Left lung (tissue), 10 donors: ENCODE results near the gene POU3F1. TPM values are rescaled to one million over a fixed set of nuclear protein-coding genes. Genes with fewer than 3 reads are reported as not detected.

Experiments used
- ATAC-seq: fragments of 200-7000 bp; cut with Tn5 transposase; one replicate; pipeline ENCODE4 v1.9.1; 2020; ENCODE audit warnings: moderate library complexity
- DNase-seq, 4 donors: peaks; one replicate each; pipeline ENCODE4 v3.0.0-alpha.2; 2013 to 2020
- H3K27ac ChIP-seq, 2 donors: fragments of 200-600 bp; sonication (generic) in 1 of 2; one replicate each; pipeline versions ENCODE4 v1.5.0 to v1.8.0; 2020 to 2021
- H3K27me3 ChIP-seq, 2 donors: fragments of 200-600 bp; sonication (generic) in 1 of 2; one replicate each; pipeline versions ENCODE4 v1.5.0 to v1.8.0; 2020 to 2021
- H3K36me3 ChIP-seq, 2 donors: fragments of 200-600 bp; sonication (generic) in 1 of 2; one replicate each; pipeline versions ENCODE4 v1.5.0 to v1.8.0; 2020 to 2021
- H3K4me1 ChIP-seq, 2 donors: fragments of 200-600 bp; one replicate each; pipeline ENCODE4 v1.8.0; 2021
- H3K4me3 ChIP-seq, 2 donors: fragments of 200-600 bp; sonication (generic) in 1 of 2; one replicate each; pipeline versions ENCODE4 v1.5.0 to v1.8.0; 2020 to 2021; ENCODE audit warnings: mild to moderate bottlenecking in 1 of 2
- H3K9me3 ChIP-seq, 2 donors: fragments of 200-600 bp; sonication (generic) in 1 of 2; one replicate each; pipeline versions ENCODE4 v1.5.0 to v1.8.0; 2020 to 2021
- intact Hi-C, 2 donors: fragments of 100-400 bp; cut with DNase I; formaldehyde crosslinking; loops; one replicate each; pipeline versions ENCODE4 v1.11.2 to v1.14.2; 2022
- polyA plus RNA-seq, 6 donors: library from polyadenylated mRNA; unstranded; fragments of 120-200 nt; gene quantifications; one replicate each; pipeline ENCODE4 v1.2.1, GENCODE V29; 2013; ENCODE audit not compliant: insufficient read length in 6 of 6
- total RNA-seq, 2 donors: library from RNA; stranded (reverse); fragmentation: NEBNext Ultra II Directional; extraction: Animal tissue kit (Norgen Biotek cat#: 25700); gene quantifications; one replicate each; pipeline ENCODE4 v1.2.1, GENCODE V29; 2021
- TF ChIP-seq, protein P1 (sequence below), 2 donors: fragments of 200-600 bp; sonication (generic) in 1 of 2; IDR thresholded peaks; one replicate each; pipeline versions ENCODE4 v1.5.0 to v1.8.0; 2021; ENCODE audit warnings: antibody characterized with exemption in 2 of 2
- donor health status: DM: no; HTN: yes; CAD: no.
- donor health status: DM: no; HTN: no; CAD: no.

Gene POU3F1
- total and polyA plus RNA-seq, 8 donors, result 0.08 to 0.28 (median 0.13) TPM; not detected in 4

DNA sequence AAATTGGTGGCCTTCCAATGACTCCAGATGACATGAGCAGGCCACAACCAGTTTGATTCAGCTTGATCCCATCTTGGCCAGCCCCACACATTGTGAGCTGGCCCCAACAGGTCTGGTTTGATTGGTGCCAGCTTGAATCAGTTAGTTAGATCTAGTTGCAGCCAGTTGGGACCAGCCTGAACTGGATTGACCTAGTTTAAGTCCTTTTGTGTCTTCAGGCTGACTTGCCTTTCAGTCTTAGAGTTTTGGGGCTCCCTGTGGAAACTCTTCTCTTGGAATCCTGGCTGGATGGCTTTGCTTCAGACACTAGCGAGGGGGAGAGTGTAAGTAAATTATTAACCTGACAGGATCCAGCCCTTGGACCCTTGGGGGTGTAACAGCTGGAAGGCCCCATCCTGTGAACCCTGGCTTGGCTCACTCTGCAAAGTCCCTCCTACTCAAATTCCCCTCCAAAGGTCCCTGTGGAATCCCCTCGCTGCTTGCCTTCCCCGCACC, 36.2 kb upstream of the POU3F1 start:
- H3K4me1 ChIP-seq, result no peaks in the 10 kb centered on the region
- H3K4me3 ChIP-seq, result no peak overlapping the region
- DNase-seq (no peak), ATAC-seq (no peak)
- H3K36me3 ChIP-seq, result no peaks in the 10 kb centered on the region
- H3K27me3 ChIP-seq, result peaks cover 0 to 5% of the 10 kb centered on the region in 2 donors
- TF ChIP-seq, protein P1, sequence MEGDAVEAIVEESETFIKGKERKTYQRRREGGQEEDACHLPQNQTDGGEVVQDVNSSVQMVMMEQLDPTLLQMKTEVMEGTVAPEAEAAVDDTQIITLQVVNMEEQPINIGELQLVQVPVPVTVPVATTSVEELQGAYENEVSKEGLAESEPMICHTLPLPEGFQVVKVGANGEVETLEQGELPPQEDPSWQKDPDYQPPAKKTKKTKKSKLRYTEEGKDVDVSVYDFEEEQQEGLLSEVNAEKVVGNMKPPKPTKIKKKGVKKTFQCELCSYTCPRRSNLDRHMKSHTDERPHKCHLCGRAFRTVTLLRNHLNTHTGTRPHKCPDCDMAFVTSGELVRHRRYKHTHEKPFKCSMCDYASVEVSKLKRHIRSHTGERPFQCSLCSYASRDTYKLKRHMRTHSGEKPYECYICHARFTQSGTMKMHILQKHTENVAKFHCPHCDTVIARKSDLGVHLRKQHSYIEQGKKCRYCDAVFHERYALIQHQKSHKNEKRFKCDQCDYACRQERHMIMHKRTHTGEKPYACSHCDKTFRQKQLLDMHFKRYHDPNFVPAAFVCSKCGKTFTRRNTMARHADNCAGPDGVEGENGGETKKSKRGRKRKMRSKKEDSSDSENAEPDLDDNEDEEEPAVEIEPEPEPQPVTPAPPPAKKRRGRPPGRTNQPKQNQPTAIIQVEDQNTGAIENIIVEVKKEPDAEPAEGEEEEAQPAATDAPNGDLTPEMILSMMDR (IDR thresholded peaks at IDR 0.05), result no peak
- intact Hi-C loops, result no loop called here
- H3K9me3 ChIP-seq, result no peaks in the 10 kb centered on the region
- no peak overlapping the region for H3K27ac ChIP-seq

DNA sequence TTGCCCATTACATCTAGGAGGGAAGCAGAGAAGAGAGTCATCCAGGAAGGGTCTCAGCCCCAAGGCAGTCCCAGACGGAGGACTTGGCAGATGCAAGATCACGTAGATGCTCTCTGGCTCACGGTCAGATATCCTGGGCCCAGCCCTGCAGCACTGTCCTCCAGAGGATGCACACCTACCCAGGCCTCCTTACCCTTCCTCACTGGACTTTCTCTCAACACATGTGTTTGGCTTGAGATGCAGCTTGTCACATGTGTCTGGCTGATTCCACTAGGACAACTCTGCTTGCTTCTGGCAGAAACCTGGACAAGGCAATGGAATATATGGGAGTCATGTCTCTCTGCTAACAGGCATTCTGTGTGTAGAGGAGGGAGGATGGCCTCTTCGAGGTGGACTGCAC, 32.4 kb upstream of the POU3F1 start:
- DNase-seq, result no peak
- H3K27ac ChIP-seq, result no peak overlapping the region
- ATAC-seq, result no peak
- H3K9me3 ChIP-seq, result no peaks in the 10 kb centered on the region
- H3K27me3 ChIP-seq, result peaks cover 0 to 17% of the 10 kb centered on the region in 2 donors
- no peaks in the 10 kb centered on the region for H3K36me3 ChIP-seq
- no peak overlapping the region for H3K4me3 ChIP-seq
- TF ChIP-seq, protein P1 (IDR thresholded peaks at IDR 0.05), result no peak
- no peaks in the 10 kb centered on the region for H3K4me1 ChIP-seq
- intact Hi-C loops, result no loop called here

DNA sequence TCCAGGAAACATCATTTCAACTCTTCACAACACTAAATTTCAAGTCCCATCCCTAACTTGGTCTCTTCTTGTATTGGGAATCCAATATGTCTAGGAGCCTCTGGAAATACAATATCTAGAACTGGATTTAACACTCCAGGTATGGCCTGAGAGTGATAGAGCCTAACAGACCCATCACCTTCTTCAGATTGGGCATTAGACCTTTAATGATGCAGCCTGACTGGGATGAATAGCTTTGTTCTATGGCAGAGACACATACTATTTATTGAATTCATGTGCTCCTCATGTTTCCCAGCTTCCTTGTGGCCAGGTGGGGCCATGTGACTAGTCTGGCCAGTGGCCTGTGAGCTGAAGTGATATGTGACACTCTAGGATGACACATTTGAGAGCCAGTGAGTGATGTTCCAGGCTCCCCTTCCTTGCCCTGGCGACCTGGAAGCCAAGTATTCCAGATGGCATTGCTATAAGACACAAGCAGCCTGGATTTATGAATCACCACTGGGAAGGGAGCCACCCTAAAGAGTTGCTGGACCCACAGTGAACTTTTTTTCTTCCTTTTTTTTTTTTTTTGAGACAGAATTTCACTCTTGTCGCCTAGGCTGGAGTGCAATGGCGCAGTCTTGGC, 31.0 kb upstream of the POU3F1 start:
- no peaks in the 10 kb centered on the region for H3K36me3 ChIP-seq

DNA sequence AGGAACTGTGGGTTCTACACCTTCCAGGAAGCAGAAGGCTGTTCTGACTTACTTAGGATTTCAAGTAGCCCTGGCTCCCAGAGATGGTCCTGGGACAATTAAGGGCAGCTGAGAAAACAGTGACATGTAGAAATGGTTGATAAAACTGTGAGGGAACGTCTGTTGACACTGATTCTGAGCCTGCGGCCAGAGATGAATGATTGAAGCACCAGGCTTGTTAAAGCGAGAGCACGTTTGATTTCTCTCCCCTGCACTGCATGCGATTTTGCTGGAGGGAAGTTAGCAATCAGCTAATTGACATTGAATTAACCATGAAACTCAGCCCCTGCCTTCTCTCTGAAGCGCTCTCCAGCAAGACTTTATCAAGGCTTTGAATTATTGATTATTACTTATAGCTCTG, 29.9 kb upstream of the POU3F1 start:
- ATAC-seq, result no peak
- TF ChIP-seq, protein P1 (IDR thresholded peaks at IDR 0.05), result no peak
- intact Hi-C loops, result no loop called here

More for the DNA sequence above, 31.0 kb upstream of the POU3F1 start:
- Histone ChIP-seq H3K27me3 (peaks cover 0 to 23% of the 10 kb centered on the region in 2 donors), H3K4me1 (no peaks in the 10 kb centered on the region), H3K27ac (no peak overlapping the region), H3K4me3 (no peak overlapping the region), H3K9me3 (no peaks in the 10 kb centered on the region)
- TF ChIP-seq, protein P1 (IDR thresholded peaks at IDR 0.05), result no peak
- no peak for ATAC-seq
- intact Hi-C loops, result no loop called here
- DNase-seq, result no peak

DNA sequence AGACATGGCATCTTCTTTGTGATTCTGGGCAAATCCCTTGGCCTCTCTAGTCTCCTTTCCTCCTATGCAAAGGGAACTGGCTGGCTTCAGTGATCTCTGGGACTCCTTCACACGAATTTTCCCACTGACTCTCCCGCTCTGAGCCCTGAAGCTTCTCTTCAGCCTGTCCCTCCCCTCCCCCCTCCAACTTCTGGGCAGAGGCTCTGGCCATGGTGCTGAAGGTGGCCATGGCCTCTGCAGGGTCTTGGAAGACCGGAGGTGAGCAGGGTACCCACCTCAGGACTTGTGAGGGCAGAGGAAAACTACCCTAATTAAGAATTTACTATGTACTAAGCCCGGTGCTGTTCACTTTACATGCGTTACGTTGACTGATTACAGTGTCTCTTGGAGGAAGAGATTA, 29.4 kb upstream of the POU3F1 start:
- DNase-seq (peak in 2 of 4 donors; percentile 41 to 70), ATAC-seq (peak; percentile 73)
- H3K4me1 ChIP-seq, result no peaks in the 10 kb centered on the region
- H3K36me3 ChIP-seq, result no peaks in the 10 kb centered on the region
- H3K27ac ChIP-seq, result no peak overlapping the region
- H3K4me3 ChIP-seq, result no peak overlapping the region
- TF ChIP-seq, protein P1 (IDR thresholded peaks at IDR 0.05), result no peak
- no peaks in the 10 kb centered on the region for H3K9me3 ChIP-seq
- H3K27me3 ChIP-seq, result peaks cover 0 to 39% of the 10 kb centered on the region in 2 donors
- intact Hi-C loops, result no loop called here

More for the DNA sequence above, 29.9 kb upstream of the POU3F1 start:
- no peak overlapping the region for H3K4me3 ChIP-seq
- peaks cover 0 to 34% of the 10 kb centered on the region in 2 donors for H3K27me3 ChIP-seq
- DNase-seq, result no peak
- no peaks in the 10 kb centered on the region for H3K36me3 ChIP-seq
- H3K4me1 ChIP-seq, result no peaks in the 10 kb centered on the region
- no peaks in the 10 kb centered on the region for H3K9me3 ChIP-seq
- H3K27ac ChIP-seq, result no peak overlapping the region
